Subcutaneous abdominal adipose tissue (tissue), 5 donors: ENCODE results near the gene LRRTM3.

ENCODE experiments used
- H3K27ac ChIP-seq: one replicate; pipeline ENCODE4 v1.7.0; 2013; ENCODE audit warnings: low read depth, mild to moderate bottlenecking, inconsistent platforms, low read length, moderate library complexity
- H3K27me3 ChIP-seq, 5 donors: one replicate each; pipeline ENCODE4 v1.7.0; 2013; ENCODE audit warnings: low read length in 5 of 5, inconsistent platforms in 1 of 5; ENCODE audit not compliant: control insufficient read depth in 5 of 5, insufficient read depth in 4 of 5
- H3K36me3 ChIP-seq, 5 donors: one replicate each; pipeline ENCODE4 v1.7.0; 2013; ENCODE audit warnings: low read length in 5 of 5; ENCODE audit not compliant: control insufficient read depth in 5 of 5, insufficient read depth in 5 of 5
- H3K4me1 ChIP-seq, 5 donors: one replicate each; pipeline ENCODE4 v1.7.0; 2013; ENCODE audit warnings: low read length in 5 of 5, mild to moderate bottlenecking in 3 of 5, moderate library complexity in 1 of 5; ENCODE audit not compliant: control insufficient read depth in 5 of 5, insufficient read depth in 5 of 5
- H3K4me3 ChIP-seq, 5 donors: one replicate each; pipeline ENCODE4 v1.7.0; 2013; ENCODE audit warnings: low read length in 5 of 5, low read depth in 1 of 5
- H3K9ac ChIP-seq, 5 donors: one replicate each; pipeline ENCODE4 v1.7.0; 2013; ENCODE audit warnings: low read length in 5 of 5, mild to moderate bottlenecking in 4 of 5, moderate library complexity in 3 of 5
- H3K9me3 ChIP-seq, 5 donors: one replicate each; pipeline ENCODE4 v1.7.0; 2013; ENCODE audit warnings: low read length in 5 of 5; ENCODE audit not compliant: control insufficient read depth in 5 of 5
- donor health status: healthy.
- donor health status: healthy.
- donor health status: healthy.
- donor health status: healthy.
- donor health status: healthy.

Gene LRRTM3

DNA sequence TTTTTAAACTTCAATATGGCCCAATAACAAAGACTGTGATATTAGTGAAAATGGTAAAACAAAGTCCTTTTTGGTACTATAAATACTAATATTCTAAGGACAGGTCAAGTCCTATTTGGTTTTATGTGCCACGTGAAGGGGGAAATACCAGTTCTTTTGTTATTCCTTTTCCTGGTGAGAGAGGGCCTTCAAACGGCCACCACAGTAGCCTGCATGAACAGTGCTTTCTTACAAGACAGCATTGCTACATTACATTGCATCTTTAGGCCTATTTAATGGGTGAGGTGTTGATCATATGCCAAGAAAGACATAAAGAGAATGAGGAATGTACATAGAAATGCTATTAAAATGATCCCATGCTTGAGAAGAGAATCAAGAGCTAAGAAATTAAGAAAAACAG, 214.8 kb downstream of the LRRTM3 start:
- no peaks in the 10 kb centered on the region for H3K4me1 ChIP-seq
- no peaks in the 10 kb centered on the region for H3K27me3 ChIP-seq
- no peak overlapping the region for H3K9ac ChIP-seq
- H3K9me3 ChIP-seq: no peaks in the 10 kb centered on the region
- H3K4me3 ChIP-seq: no peak overlapping the region
- H3K36me3 ChIP-seq: no peaks in the 10 kb centered on the region
- H3K27ac ChIP-seq: no peak overlapping the region

DNA sequence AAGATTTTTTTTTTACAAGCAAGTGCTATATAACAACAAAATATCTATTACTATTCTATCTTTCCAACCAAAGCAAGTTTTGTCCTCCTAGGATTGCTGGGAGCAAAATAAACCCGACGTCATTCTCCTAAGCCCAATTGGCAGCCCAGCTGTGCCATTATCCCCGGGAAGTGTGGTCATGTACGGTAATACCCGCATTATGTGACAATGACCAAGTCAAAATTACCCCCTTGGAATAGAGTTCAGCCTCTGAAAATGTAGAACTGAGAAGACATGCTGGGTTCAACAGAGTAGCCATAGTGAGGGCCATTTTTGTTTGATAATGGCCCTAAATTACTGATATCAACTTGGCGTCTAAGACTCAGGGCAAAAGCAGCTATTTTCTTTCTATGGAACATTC, 215.5 kb downstream of the LRRTM3 start:
- H3K9ac ChIP-seq: no peak overlapping the region
- H3K27me3 ChIP-seq: no peaks in the 10 kb centered on the region
- no peaks in the 10 kb centered on the region for H3K36me3 ChIP-seq
- H3K4me1 ChIP-seq: no peaks in the 10 kb centered on the region
- no peak overlapping the region for H3K4me3 ChIP-seq
- H3K9me3 ChIP-seq: no peaks in the 10 kb centered on the region
- no peak overlapping the region for H3K27ac ChIP-seq

DNA sequence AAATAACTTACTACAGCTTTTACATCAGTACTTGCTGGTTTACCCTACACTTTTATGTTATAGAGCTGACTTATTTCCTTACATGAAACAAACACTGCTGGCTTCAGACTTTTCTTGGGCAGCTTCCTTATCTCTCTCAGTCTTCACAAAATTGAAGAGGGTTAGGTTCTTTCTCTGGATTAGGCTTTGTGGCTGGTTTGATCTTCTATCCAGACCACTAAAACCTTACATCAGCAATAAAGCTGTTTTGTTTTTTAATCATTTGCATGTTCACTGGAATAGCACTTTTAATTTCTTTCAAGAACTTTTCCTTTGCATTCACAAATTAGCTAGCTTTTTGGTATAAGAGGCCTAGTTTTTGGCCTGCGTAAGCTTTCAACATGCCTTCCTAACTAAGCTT, 218.7 kb downstream of the LRRTM3 start:
- no peak overlapping the region for H3K9ac ChIP-seq
- H3K4me1 ChIP-seq: no peaks in the 10 kb centered on the region
- no peaks in the 10 kb centered on the region for H3K9me3 ChIP-seq
- H3K27ac ChIP-seq: no peak overlapping the region
- no peaks in the 10 kb centered on the region for H3K36me3 ChIP-seq
- no peaks in the 10 kb centered on the region for H3K27me3 ChIP-seq
- H3K4me3 ChIP-seq: no peak overlapping the region
